ENCODE results near the gene EPB41L5.

DNA sequence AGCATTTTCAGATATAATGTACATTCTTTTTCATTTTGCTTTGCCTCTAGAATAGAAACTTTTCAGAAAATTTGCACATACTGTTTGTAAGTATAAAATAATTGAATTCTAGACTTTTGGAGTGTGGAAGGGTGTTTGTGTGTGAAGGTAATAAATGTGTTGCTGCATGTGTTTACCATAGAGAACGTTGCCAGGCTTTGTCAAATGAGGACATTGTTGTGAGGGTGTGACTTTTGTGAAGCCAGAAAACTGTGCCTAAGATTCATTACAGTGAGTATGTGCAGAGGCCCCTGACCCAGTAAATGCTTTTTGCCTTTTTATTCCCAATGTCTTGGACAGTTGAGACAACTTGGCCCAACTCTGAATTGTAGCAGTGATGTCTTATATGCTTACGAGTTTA lies 30.4 kb upstream of the EPB41L5 start:
- TF ChIP-seq, protein P1, sequence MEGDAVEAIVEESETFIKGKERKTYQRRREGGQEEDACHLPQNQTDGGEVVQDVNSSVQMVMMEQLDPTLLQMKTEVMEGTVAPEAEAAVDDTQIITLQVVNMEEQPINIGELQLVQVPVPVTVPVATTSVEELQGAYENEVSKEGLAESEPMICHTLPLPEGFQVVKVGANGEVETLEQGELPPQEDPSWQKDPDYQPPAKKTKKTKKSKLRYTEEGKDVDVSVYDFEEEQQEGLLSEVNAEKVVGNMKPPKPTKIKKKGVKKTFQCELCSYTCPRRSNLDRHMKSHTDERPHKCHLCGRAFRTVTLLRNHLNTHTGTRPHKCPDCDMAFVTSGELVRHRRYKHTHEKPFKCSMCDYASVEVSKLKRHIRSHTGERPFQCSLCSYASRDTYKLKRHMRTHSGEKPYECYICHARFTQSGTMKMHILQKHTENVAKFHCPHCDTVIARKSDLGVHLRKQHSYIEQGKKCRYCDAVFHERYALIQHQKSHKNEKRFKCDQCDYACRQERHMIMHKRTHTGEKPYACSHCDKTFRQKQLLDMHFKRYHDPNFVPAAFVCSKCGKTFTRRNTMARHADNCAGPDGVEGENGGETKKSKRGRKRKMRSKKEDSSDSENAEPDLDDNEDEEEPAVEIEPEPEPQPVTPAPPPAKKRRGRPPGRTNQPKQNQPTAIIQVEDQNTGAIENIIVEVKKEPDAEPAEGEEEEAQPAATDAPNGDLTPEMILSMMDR (IDR thresholded peaks at IDR 0.05), result no peak
- TF ChIP-seq EP300 (IDR thresholded peaks at IDR 0.05) (no peak), POLR2AphosphoS5 (IDR thresholded peaks at IDR 0.05) (no peak)

Data from sigmoid colon (tissue), 4 donors.